KMS-11 (cell line): ENCODE measurements around the gene DCLRE1C.

Source experiments
- H2AFZ ChIP-seq: fragments of 200-600 bp; sonication (generic); 2 replicates; pipeline ENCODE4 v1.6.1; 2016; ENCODE audit warnings: antibody characterized with exemption, mixed run types, low read depth
- H3K27ac ChIP-seq: fragments of 200-600 bp; sonication (generic); 2 replicates; pipeline ENCODE4 v1.6.1; 2016; ENCODE audit warnings: mild to moderate bottlenecking, mixed run types
- H3K27me3 ChIP-seq: fragments of 200-600 bp; sonication (generic); 2 replicates; pipeline ENCODE4 v1.6.1; 2017; ENCODE audit warnings: mild to moderate bottlenecking, low read depth, mixed run types, moderate library complexity; ENCODE audit not compliant: insufficient read depth
- H3K36me3 ChIP-seq: fragments of 200-600 bp; sonication (generic); 2 replicates; pipeline ENCODE4 v1.6.1; 2017; ENCODE audit warnings: mild to moderate bottlenecking, mixed run types; ENCODE audit not compliant: insufficient read depth
- H3K4me1 ChIP-seq: fragments of 200-600 bp; sonication (generic); 2 replicates; pipeline ENCODE4 v1.6.1; 2016; ENCODE audit warnings: mild to moderate bottlenecking, low read depth, mixed run types; ENCODE audit not compliant: poor library complexity, severe bottlenecking
- H3K4me2 ChIP-seq: fragments of 200-600 bp; sonication (generic); 2 replicates; pipeline ENCODE4 v1.7.0; 2016; ENCODE audit warnings: mild to moderate bottlenecking, mixed run types
- H3K4me3 ChIP-seq: fragments of 200-600 bp; sonication (generic); IDR thresholded peaks from 2 replicates; pipeline ENCODE4 v1.6.1; 2017; ENCODE audit warnings: low read depth, low read length, mixed read lengths; ENCODE audit not compliant: insufficient read depth
- H3K79me2 ChIP-seq: fragments of 200-600 bp; sonication (generic); 2 replicates; pipeline ENCODE4 v1.6.1; 2016; ENCODE audit warnings: low read depth, mixed run types; ENCODE audit not compliant: insufficient read depth
- H3K9ac ChIP-seq: fragments of 200-600 bp; sonication (generic); 2 replicates; pipeline ENCODE4 v1.6.1; 2016; ENCODE audit warnings: mild to moderate bottlenecking, mixed run types
- H4K20me1 ChIP-seq: fragments of 200-600 bp; sonication (generic); 2 replicates; pipeline ENCODE4 v1.6.1; 2016; ENCODE audit warnings: mild to moderate bottlenecking, mixed run types; ENCODE audit not compliant: insufficient read depth
- TF ChIP-seq, protein P1 (sequence below): fragments of 200-600 bp; sonication (generic); conservative IDR thresholded peaks from 2 replicates; pipeline ENCODE4 v1.6.1; 2017; ENCODE audit warnings: low read depth, mild to moderate bottlenecking, antibody characterized with exemption, low read length, moderate library complexity, mixed read lengths

Gene DCLRE1C

DNA sequence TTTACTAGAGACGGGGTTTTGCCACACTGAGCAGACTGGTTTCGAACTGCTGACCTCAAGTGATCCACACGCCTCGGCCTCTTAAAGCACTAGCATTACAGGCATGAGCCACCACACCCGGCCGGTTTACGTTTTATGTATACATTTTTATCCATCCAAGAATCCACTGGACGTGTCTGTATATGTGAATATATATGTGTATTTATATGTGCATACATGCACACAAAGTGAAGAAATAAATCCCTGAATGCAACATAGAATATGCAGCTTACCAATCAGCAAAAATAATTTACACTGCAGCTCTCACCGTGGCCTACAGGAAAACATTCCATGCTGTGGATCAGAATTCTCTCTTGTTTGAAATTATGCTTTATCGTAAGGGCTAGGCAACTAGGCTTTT lies 23.3 kb downstream of the DCLRE1C start:
- TF ChIP-seq, protein P1, sequence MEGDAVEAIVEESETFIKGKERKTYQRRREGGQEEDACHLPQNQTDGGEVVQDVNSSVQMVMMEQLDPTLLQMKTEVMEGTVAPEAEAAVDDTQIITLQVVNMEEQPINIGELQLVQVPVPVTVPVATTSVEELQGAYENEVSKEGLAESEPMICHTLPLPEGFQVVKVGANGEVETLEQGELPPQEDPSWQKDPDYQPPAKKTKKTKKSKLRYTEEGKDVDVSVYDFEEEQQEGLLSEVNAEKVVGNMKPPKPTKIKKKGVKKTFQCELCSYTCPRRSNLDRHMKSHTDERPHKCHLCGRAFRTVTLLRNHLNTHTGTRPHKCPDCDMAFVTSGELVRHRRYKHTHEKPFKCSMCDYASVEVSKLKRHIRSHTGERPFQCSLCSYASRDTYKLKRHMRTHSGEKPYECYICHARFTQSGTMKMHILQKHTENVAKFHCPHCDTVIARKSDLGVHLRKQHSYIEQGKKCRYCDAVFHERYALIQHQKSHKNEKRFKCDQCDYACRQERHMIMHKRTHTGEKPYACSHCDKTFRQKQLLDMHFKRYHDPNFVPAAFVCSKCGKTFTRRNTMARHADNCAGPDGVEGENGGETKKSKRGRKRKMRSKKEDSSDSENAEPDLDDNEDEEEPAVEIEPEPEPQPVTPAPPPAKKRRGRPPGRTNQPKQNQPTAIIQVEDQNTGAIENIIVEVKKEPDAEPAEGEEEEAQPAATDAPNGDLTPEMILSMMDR = no peak
- Histone ChIP-seq H3K9ac (no peak overlapping the region), H2AFZ (no peak overlapping the region), H3K4me1 (no peaks in the 10 kb centered on the region), H3K4me3 (no peak overlapping the region), H3K4me2 (no peak overlapping the region), H3K36me3 (peaks cover 15% of the 10 kb centered on the region; the same call in 1 of the 2 replicates), H3K79me2 (no peaks in the 10 kb centered on the region), H4K20me1 (0 out of 2 replicates have a peak, but pooled peaks cover 3% of the 10 kb centered on the region), H3K27me3 (no peaks in the 10 kb centered on the region), H3K27ac (no peak overlapping the region)

DNA sequence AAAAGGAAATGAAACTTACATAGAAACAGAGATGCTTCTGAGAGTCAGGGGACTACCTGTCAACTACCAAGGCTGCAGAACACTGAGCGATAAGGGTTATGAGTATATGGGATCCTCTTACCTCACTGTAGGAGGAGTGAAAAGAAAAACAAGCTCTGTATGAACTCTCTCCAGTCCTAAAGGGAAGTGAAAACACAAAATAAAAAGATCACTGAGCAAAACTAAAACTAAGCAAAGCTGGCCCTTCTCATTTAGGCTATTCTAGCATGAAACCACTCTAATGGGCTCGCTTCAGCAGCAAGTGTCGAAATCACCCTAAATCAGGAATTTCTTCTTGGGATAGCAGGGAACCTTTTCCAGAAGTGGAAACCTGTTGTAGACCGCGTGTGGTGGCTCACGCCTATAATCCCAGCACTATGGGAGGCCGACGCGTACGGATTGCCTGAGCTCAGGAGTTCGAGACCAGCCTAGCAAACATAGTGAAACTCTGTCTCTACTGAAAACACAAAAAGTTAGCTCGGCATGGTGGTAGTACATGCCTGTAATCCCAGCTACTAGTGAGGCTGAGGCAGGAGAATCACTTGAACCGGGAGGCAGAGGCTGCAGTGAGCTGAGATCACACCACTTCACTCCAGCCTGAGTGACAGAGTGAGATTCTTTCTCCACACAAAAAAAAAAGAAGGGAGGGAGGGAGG lies 27.0 kb downstream of the DCLRE1C start:
- Histone ChIP-seq H2AFZ (no peak overlapping the region), H3K27ac (no peak overlapping the region), H3K27me3 (no peaks in the 10 kb centered on the region), H3K4me1 (no peaks in the 10 kb centered on the region), H4K20me1 (0 out of 2 replicates have a peak, but pooled peaks cover 3% of the 10 kb centered on the region), H3K9ac (no peak overlapping the region), H3K4me2 (no peak overlapping the region), H3K79me2 (no peaks in the 10 kb centered on the region), H3K36me3 (peaks cover 13% of the 10 kb centered on the region; the same call in 1 of the 2 replicates), H3K4me3 (no peak overlapping the region)
- TF ChIP-seq, protein P1 = no peak

DNA sequence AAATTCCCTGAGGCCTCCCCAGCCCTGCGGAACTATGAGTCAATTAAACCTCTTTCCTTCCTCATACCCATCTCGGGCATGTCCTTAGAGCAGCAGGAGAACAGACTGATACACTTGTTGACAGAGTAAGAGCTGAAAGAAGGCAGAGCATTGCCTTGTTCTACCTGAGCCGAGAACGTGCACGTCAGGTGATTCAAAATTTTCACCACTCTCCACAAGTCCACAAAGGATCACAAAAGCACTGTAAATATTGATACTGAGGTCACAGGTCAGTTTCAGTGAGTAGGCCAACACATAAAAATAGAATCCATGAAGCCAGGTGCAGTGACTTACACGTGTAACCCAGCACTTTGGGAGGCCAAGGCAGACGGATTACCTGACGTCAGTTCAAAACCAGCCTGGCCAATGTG lies 27.8 kb downstream of the DCLRE1C start:
- no peaks in the 10 kb centered on the region for H3K27me3 ChIP-seq
- H3K4me2 ChIP-seq = no peak overlapping the region
- no peak overlapping the region for H3K4me3 ChIP-seq
- H3K36me3 ChIP-seq = peaks cover 13% of the 10 kb centered on the region; the same call in 1 of the 2 replicates
- peaks cover 3% of the 10 kb centered on the region for H3K4me1 ChIP-seq
- no peak overlapping the region for H2AFZ ChIP-seq
- H4K20me1 ChIP-seq = 0 out of 2 replicates have a peak, but pooled peaks cover 3% of the 10 kb centered on the region
- H3K79me2 ChIP-seq = no peaks in the 10 kb centered on the region
- TF ChIP-seq, protein P1 = no peak
- H3K27ac ChIP-seq = no peak overlapping the region
- H3K9ac ChIP-seq = no peak overlapping the region

DNA sequence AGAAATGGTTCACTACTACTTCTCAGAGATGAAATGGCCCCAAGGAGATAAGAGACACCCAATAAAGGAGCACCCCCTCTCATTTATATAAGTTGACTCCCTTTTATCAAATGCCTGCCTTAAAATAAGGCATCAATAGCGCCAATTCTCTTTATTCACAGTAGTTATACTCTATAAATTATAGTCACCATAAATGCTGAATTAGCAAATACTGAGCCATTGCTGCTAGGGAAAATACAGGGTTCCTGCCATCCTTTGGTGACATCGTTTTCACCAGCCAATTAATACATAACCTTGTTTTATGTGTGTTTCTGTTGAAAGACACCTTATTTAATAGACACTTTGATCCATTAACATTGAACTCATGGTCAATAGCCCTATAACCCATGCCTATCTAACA lies 28.6 kb downstream of the DCLRE1C start:
- TF ChIP-seq, protein P1 = no peak
- Histone ChIP-seq H3K4me2 (no peak overlapping the region), H4K20me1 (0 out of 2 replicates have a peak, but pooled peaks cover 3% of the 10 kb centered on the region), H3K36me3 (peaks cover 13% of the 10 kb centered on the region; the same call in 1 of the 2 replicates), H3K9ac (no peak overlapping the region), H3K27ac (no peak overlapping the region), H2AFZ (no peak overlapping the region), H3K4me3 (no peak overlapping the region), H3K4me1 (peaks cover 9% of the 10 kb centered on the region), H3K27me3 (no peaks in the 10 kb centered on the region), H3K79me2 (no peaks in the 10 kb centered on the region)
